Stimulated activated CD8-positive, alpha-beta memory T cell treated with anti-CD3 and anti-CD28 coated beads, Interleukin-15, amount 100 ng/mL, for 1 hour (primary cell): Measurements from ENCODE around the gene GTSE1.

Source experiments
- DNase-seq: peaks from one replicate; pipeline ENCODE4 v3.0.0-alpha.2; 2020; ENCODE audit warnings: low read depth

Gene GTSE1

GRCh38 chr22:46328797-46329196 lies 32.1 kb downstream of the GTSE1 start:
- no peak for DNase-seq

DNA sequence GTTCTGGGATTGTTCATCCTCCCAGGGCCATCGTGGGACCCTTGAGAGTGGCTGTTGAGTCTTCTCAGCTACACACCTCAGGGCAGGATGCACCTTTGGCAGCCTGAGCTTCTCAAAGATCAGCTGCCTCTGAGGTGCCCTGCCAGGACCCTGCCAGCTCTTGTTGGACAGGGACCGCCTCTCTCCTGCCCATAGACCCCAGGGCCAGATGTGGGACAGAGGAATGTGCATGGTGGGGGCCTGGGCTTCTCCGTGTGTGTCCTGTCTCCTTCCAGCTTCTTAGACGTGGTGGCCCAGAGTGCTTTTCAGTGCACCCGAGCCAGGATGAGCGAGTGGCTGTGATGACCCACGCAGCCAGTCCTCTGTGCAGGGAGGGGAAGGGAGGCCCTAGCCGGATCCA lies 32.9 kb downstream of the GTSE1 start:
- no peak for DNase-seq

DNA sequence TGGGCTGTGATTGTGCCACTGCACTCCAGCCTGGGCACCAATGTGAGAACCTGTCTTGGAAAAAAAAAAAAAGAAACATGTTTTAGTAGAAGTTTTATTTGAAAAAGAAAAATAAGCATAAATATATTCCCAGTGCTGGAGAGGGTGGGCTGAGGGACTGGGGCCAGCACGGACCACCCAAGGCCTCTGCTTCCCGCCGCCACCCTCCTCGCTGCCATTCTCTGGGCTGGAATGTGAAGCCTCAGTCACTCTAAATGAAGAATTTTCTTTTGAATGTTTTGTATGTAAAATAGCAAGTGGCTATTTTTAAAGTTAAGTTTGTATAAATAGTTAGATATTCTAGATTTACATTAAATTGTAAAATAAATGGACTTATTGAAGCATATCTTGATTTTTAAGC lies 33.8 kb downstream of the GTSE1 start:
- no peak for DNase-seq

DNA sequence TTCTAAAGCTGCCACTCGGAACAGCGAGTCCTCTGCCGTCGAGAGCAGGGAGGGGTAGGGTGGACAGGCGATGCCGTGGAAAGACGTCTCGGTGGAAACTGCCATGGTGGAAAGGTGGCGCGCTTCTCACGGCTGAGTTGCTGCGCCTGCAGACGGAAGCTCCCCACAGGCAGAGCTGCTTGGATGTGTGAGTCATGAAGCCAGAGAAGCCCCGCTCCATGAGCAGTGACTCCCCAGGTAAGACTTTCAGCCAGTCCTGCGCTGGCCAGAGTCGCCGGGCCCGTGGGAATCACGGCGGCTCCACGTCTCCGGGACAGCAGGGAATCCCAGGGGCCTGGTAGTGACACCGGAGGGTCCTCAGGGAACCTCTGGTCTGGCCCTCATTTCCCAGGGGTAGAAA lies 34.8 kb downstream of the GTSE1 start:
- DNase-seq, result no peak

GRCh38 chr22:46335201-46336118 lies 38.8 kb downstream of the GTSE1 start, which contains the start of gene TRMU:
TSS of gene TRMU (plus strand) at chr22:46335714. CDS start at chr22:46335765, 51 bp downstream.
- peak; percentile 32 for DNase-seq

GRCh38 chr22:46336119-46337078 lies 39.7 kb downstream of the GTSE1 start:
- no peak for DNase-seq

- DNase-seq, result no peak
Measured at GRCh38 chr22:46337870-46338269, 41.2 kb downstream of the GTSE1 start.

GRCh38 chr22:46338636-46339035 lies 42.0 kb downstream of the GTSE1 start:
- no peak for DNase-seq

DNA sequence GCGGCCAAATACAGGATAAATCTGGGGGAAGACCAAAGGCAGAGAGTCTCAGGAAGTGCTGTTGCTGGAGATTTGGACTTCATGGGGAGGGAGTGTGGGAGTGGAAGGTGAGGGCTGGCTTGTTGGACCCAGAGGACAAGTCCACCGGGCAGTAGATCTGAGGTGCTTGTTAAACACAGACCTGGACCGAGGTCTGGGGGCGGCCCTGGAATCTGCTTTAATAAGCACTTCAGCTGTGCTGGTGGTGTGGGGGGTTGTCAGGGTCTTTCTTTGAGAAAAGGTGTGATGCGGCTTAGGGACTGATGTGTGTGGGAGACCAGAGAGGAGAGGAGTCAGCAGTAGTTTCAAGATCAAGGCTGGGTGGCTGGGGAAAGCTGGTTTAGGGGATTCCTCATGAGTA lies 43.3 kb downstream of the GTSE1 start:
- DNase-seq, result no peak

DNA sequence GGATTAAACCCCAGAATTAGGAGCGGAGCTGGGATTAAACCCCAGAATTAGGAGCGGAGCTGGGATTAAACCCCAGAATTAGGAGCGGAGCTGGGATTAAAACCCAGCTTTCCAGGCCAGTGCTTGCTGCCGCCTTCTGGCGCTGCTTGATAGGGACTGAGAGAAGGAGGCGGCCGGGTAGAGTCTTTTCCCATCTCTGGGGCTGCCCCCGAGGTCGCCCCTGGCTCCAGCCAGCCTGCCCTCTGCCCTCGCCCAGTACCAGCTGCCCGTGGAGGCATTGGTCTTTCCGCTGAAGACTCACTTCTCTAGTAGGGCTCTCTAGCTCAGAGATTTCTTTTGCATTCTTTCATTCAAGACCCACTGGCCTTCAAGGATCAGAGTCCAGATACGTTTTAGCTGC lies 44.0 kb downstream of the GTSE1 start:
- DNase-seq, result no peak

GRCh38 chr22:46346680-46347405 lies 50.2 kb downstream of the GTSE1 start:
- no peak for DNase-seq

GRCh38 chr22:46347646-46348045 lies 51.0 kb downstream of the GTSE1 start:
- no peak for DNase-seq

- no peak for DNase-seq
Measured at GRCh38 chr22:46348099-46348695, 51.5 kb downstream of the GTSE1 start.

- DNase-seq, result no peak
Measured at GRCh38 chr22:46349238-46349637, 52.6 kb downstream of the GTSE1 start.

GRCh38 chr22:46349681-46350080 lies 53.0 kb downstream of the GTSE1 start:
- no peak for DNase-seq

DNA sequence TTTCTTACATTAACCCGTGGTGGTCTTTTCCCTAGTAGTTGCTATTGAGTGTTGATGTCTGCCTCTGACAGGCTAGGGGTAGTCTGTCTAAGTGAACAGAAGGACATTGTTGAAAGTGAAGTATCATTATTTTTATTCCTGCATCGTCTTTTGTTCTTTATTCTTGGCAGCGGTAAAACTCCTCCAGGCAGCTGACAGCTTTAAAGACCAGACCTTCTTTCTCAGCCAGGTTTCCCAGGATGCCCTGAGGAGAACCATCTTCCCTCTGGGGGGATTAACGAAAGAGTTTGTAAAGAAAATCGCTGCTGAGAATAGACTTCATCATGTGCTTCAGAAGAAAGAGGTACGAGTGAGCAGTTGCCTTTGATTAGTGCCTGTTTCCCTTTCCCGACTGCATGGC lies 53.5 kb downstream of the GTSE1 start:
- no peak for DNase-seq

DNA sequence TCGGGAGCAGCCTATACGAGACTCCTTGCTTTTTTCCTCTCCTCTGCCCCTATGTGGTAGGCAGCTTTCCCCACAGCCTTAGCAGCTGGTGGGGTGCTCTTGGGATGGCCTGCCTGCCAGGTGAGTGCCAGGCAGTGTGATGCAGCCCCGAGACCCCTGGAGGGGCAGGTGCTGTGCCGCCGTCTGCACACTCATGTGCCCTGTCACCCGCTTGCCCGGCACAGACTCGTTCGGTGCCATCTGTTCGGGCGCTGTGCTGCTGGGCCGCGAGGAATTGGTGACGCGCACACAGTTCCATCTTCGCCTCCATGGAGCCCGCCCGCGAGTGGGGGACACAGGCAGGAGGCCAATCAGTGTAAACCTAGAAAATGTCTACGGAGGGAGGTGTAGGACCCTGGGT lies 54.0 kb downstream of the GTSE1 start:
- no peak for DNase-seq

DNA sequence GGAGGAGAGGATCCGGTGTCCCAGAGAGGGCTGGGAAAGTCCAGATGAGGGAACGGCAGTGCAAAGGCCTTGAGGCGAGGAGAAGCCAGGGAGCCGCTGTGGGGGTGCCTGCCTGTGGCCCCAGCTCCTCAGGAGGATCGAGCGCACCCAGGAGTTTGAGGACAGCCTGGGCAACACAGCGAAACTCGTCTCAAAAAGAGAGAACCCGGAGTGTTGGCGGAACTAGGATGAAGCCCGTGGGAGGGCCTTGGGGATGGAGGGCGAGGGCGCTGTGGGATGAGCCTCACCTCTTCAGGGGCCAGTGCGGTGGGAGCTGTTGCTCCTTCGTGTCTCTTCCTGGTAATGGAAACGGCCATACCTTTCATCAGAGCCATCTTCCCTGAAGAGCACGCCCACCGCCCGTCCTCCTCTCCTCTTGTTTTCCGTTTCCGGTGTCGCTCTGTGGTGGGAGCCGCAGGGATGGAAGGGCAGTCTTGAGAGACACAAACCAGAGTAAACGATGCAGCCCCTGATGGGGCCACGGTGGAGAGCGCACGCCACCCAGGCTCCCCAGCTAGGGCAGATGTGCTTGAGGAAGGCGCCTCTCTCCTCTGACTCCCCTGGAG lies 54.6 kb downstream of the GTSE1 start:
- no peak for DNase-seq

DNA sequence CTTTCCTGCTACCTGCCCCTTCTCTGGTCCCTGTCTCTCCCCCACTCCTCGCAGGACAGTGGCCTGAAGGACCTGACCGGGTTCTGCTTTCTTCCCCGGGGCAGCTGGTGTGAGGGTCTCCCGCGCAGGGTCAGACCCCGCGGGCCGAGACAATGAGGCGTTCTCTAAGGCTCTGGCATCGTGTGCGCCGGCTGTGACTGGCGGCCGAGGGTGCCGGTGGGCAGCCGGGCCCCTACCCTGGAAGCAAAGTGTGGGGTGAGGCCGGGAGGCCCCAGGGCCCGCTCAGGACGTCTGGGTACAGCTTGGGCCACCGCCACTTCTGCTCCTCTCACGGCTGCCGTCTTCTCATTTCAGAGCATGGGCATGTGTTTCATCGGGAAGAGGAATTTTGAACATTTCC lies 55.1 kb downstream of the GTSE1 start:
- DNase-seq, result no peak

DNA sequence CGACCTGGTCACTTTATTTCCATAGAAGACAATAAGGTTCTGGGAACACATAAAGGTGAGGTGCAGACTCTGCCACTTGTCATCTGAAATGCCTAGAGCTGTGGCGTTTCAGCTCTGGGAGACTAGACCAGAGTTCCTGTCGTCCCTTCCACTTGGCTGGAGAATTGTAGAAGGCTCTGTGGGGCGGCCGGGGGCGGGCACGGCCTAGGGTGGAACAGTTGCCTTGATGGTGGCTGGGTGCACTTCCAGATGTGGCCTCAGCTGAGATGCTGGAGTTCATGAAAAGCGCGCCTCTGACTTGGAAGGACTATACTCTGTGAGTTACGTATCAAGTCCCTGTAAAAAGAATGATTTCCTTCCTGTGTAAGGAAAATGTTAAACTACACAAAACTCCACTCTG lies 55.6 kb downstream of the GTSE1 start:
- no peak for DNase-seq

GRCh38 chr22:46352691-46353386 lies 56.2 kb downstream of the GTSE1 start:
- DNase-seq, result no peak
